HPDE6-E6E7 (cell line): ENCODE results near the gene MGMT.

Source experiments
- DNase-seq: peaks from one replicate; pipeline ENCODE4 v3.0.0; 2011; ENCODE audit warnings: missing footprints; ENCODE audit errors: extremely low spot score

MGMT gene

GRCh38 chr10:129593953-129594352, 126.9 kb downstream of the MGMT start:
- DNase-seq = no peak

- DNase-seq = no peak
These were observed 127.8 kb downstream of the MGMT start for GRCh38 chr10:129594811-129595210.

GRCh38 chr10:129598413-129598812, 131.4 kb downstream of the MGMT start:
- DNase-seq = no peak

GRCh38 chr10:129599160-129599559, 132.1 kb downstream of the MGMT start:
- DNase-seq = no peak

GRCh38 chr10:129601737-129602136, 134.7 kb downstream of the MGMT start:
- DNase-seq = no peak

- no peak for DNase-seq
These were observed 136.0 kb downstream of the MGMT start for GRCh38 chr10:129602938-129603535.

- no peak for DNase-seq
These were observed 137.4 kb downstream of the MGMT start for GRCh38 chr10:129604333-129605032.

- DNase-seq = no peak
These were observed 138.4 kb downstream of the MGMT start for GRCh38 chr10:129605266-129605985.

GRCh38 chr10:129605986-129606518, 139.0 kb downstream of the MGMT start:
- no peak for DNase-seq

- no peak for DNase-seq
These were observed 140.6 kb downstream of the MGMT start for GRCh38 chr10:129607607-129608109.

GRCh38 chr10:129608653-129609052, 141.6 kb downstream of the MGMT start:
- no peak for DNase-seq

- DNase-seq = no peak
These were observed 142.5 kb downstream of the MGMT start for GRCh38 chr10:129609551-129609950.

GRCh38 chr10:129612481-129613109, 145.6 kb downstream of the MGMT start:
- DNase-seq = no peak

GRCh38 chr10:129613377-129613980, 146.4 kb downstream of the MGMT start:
- no peak for DNase-seq

GRCh38 chr10:129614341-129614740, 147.3 kb downstream of the MGMT start:
- DNase-seq = no peak

GRCh38 chr10:129615381-129615780, 148.3 kb downstream of the MGMT start:
- no peak for DNase-seq

- DNase-seq = no peak
These were observed 149.0 kb downstream of the MGMT start for GRCh38 chr10:129615921-129616525.

GRCh38 chr10:129617768-129618167, 150.7 kb downstream of the MGMT start:
- no peak for DNase-seq

- no peak for DNase-seq
These were observed 154.0 kb downstream of the MGMT start for GRCh38 chr10:129621062-129621461.

GRCh38 chr10:129621693-129622092, 154.7 kb downstream of the MGMT start:
- no peak for DNase-seq

- no peak for DNase-seq
These were observed 155.2 kb downstream of the MGMT start for GRCh38 chr10:129622291-129622690.
